Neural cell (in vitro differentiated cells): ENCODE data around the gene SERPINB2. TPM values are rescaled to one million over a fixed set of nuclear protein-coding genes. Genes with fewer than 3 reads are reported as not detected.

Source experiments
- H2AFZ ChIP-seq: fragments of 200-600, 300-800 bp; sonication (generic), shearing (Covaris generic); 2 replicates; pipeline ENCODE4 v1.6.0; 2014; ENCODE audit warnings: low read depth, mild to moderate bottlenecking, antibody characterized with exemption, low read length, moderate library complexity
- H3F3A ChIP-seq: fragments of 200-600 bp; shearing (Covaris generic); 2 replicates; pipeline ENCODE4 v1.6.1; 2016; ENCODE audit warnings: mild to moderate bottlenecking, moderate library complexity, mixed read lengths, antibody characterized with exemption, low read length; ENCODE audit not compliant: insufficient read depth, poor library complexity, severe bottlenecking
- H3K27ac ChIP-seq: fragments of 200-600, 300-800 bp; sonication (generic), shearing (Covaris generic); 2 replicates; pipeline ENCODE4 v1.5.1; 2014; ENCODE audit warnings: mild to moderate bottlenecking, low read length, moderate library complexity
- H3K27me3 ChIP-seq: fragments of 300-800, 200-600 bp; sonication (generic), shearing (Covaris generic); 2 replicates; pipeline ENCODE4 v1.6.0; 2014; ENCODE audit warnings: mild to moderate bottlenecking, low read depth, low read length, moderate library complexity; ENCODE audit not compliant: insufficient read depth
- H3K36me3 ChIP-seq: fragments of 300-800, 200-600 bp; sonication (generic), shearing (Covaris generic); 2 replicates; pipeline ENCODE4 v1.5.1; 2014; ENCODE audit warnings: mild to moderate bottlenecking, antibody characterized with exemption, low read length, moderate library complexity; ENCODE audit not compliant: insufficient read depth
- H3K4me2 ChIP-seq: fragments of 300-800, 200-600 bp; sonication (generic), shearing (Covaris generic); 2 replicates; pipeline ENCODE4 v1.6.0; 2014; ENCODE audit warnings: mild to moderate bottlenecking, low read length
- H3K4me3 ChIP-seq: fragments of 300-800, 200-600 bp; sonication (generic), shearing (Covaris generic); 2 replicates; pipeline ENCODE4 v1.5.1; 2014; ENCODE audit warnings: mild to moderate bottlenecking, low read length, moderate library complexity
- H3K79me2 ChIP-seq: fragments of 200-600 bp; shearing (Covaris generic); replicated peaks from 2 replicates; pipeline ENCODE4 v1.6.0; 2014; ENCODE audit warnings: mild to moderate bottlenecking, low read length, moderate library complexity; ENCODE audit not compliant: insufficient read depth
- H3K9ac ChIP-seq: fragments of 300-800, 200-600 bp; sonication (generic), shearing (Covaris generic); 2 replicates; pipeline ENCODE4 v1.6.1; 2016; ENCODE audit warnings: mild to moderate bottlenecking, low read length, mixed read lengths
- H3K9me2 ChIP-seq: fragments of 200-600 bp; shearing (Covaris generic); 2 replicates; pipeline ENCODE4 v1.6.1; 2016; ENCODE audit warnings: mild to moderate bottlenecking, low read length, mixed read lengths; ENCODE audit not compliant: insufficient read depth
- H3K9me3 ChIP-seq: fragments of 200-600, 300-800 bp; sonication (generic), shearing (Covaris generic); 2 replicates; pipeline ENCODE4 v1.6.1; 2016; ENCODE audit warnings: mild to moderate bottlenecking, mixed run types, low read length, moderate library complexity, mixed read lengths
- H4K20me1 ChIP-seq: fragments of 200-600 bp; shearing (Covaris generic); 2 replicates; pipeline ENCODE4 v1.6.1; 2016; ENCODE audit warnings: mild to moderate bottlenecking, mixed run types; ENCODE audit not compliant: insufficient read depth
- EP300 ChIP-seq: fragments of 450-650 bp; conservative IDR thresholded peaks from 2 replicates; pipeline ENCODE4 v1.6.1; 2014; ENCODE audit warnings: antibody characterized with exemption, mild to moderate bottlenecking, moderate library complexity; ENCODE audit not compliant: poor library complexity, severe bottlenecking
- EZH2 ChIP-seq: fragments of 200-600, 300-800 bp; shearing (Covaris generic), sonication (generic); IDR thresholded peaks from 2 replicates; pipeline ENCODE4 v1.6.1; 2014; ENCODE audit warnings: antibody characterized with exemption, low read length, borderline replicate concordance, mild to moderate bottlenecking; ENCODE audit not compliant: insufficient read depth, poor library complexity, severe bottlenecking
- MXI1 ChIP-seq: fragments of 450-650 bp; conservative IDR thresholded peaks from 2 replicates; pipeline ENCODE4 v1.6.1; 2014; ENCODE audit warnings: antibody characterized with exemption, mild to moderate bottlenecking; ENCODE audit not compliant: poor library complexity, severe bottlenecking
- POLR2AphosphoS5 ChIP-seq: IDR thresholded peaks from 2 replicates; pipeline ENCODE4 v1.6.1; 2012
- RAD21 ChIP-seq: fragments of 450-650 bp; conservative IDR thresholded peaks from 2 replicates; pipeline ENCODE4 v1.6.1; 2014; ENCODE audit warnings: antibody characterized with exemption, mild to moderate bottlenecking, moderate library complexity
- SMC3 ChIP-seq: fragments of 450-650 bp; conservative IDR thresholded peaks from 2 replicates; pipeline ENCODE4 v1.6.1; 2014; ENCODE audit warnings: antibody characterized with exemption, mild to moderate bottlenecking, moderate library complexity; ENCODE audit not compliant: poor library complexity
- TAF1 ChIP-seq: IDR thresholded peaks from 2 replicates; pipeline ENCODE4 v1.6.1; 2012; ENCODE audit warnings: low read depth
- polyA plus RNA-seq: library from polyadenylated mRNA; depleted of rRNA; stranded (reverse); fragments of >200 nt; gene quantifications from 2 replicates; pipeline ENCODE4 v1.2.3, GENCODE V29; 2014
- TF ChIP-seq, protein P1 (sequence below): fragments of 450-650 bp; IDR thresholded peaks from 2 replicates; pipeline ENCODE4 v1.5.1; 2014; ENCODE audit warnings: antibody characterized with exemption, mild to moderate bottlenecking, moderate library complexity; ENCODE audit not compliant: poor library complexity, severe bottlenecking
- TF ChIP-seq, protein P2 (sequence below): IDR thresholded peaks from 2 replicates; pipeline ENCODE4 v1.6.1; 2012; ENCODE audit warnings: borderline replicate concordance

The SERPINB2 gene
- polyA plus RNA-seq, 1 donor from 2014 or later = not detected

DNA sequence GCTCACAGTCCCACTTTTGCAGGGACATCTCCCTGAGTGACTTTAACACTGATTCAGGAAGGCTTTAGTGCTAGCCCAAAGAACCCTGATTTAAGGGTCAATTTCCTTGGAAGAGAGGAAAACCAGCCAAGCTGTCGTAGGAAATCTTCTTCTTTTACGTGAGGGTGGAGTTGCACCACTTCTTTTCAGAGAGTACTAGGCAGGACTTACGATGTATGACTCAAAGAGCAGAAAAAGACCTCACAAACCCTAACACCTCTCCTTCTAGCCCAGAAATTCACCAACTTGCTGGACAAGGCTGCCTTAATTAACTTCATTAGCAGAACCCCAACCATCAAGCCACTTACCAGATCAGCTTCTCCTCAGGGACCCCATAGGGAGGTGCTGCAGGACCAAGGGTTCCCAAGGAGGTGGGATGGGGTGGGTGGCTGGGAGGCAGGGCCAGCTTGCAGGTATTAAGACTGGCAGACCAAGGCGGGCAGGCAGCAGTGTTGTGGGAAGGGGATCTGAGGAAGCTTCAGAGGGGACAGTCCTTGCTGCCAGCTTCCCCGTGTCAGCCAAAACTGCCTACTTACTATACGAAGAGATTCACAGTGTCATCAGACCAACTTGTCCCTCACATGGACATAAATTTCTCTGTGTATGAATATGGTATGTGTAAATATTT is 6.7 kb downstream of the SERPINB2 start:
- Histone ChIP-seq H3K27me3 (no peaks in the 10 kb centered on the region), H3K4me2 (no peak overlapping the region), H2AFZ (no peak overlapping the region), H3K27ac (no peak overlapping the region), H3K9me2 (no peaks in the 10 kb centered on the region), H3K9ac (no peak overlapping the region), H3K79me2 (no peaks in the 10 kb centered on the region), H3K9me3 (no peaks in the 10 kb centered on the region), H3K36me3 (no peaks in the 10 kb centered on the region), H3K4me3 (no peak overlapping the region), H3F3A (no peaks in the 10 kb centered on the region), H4K20me1 (no peaks in the 10 kb centered on the region)
- TF ChIP-seq SMC3 (no peak), RAD21 (no peak), EZH2 (no peak), POLR2AphosphoS5 (no peak), EP300 (no peak), TAF1 (no peak)
- TF ChIP-seq, protein P1, sequence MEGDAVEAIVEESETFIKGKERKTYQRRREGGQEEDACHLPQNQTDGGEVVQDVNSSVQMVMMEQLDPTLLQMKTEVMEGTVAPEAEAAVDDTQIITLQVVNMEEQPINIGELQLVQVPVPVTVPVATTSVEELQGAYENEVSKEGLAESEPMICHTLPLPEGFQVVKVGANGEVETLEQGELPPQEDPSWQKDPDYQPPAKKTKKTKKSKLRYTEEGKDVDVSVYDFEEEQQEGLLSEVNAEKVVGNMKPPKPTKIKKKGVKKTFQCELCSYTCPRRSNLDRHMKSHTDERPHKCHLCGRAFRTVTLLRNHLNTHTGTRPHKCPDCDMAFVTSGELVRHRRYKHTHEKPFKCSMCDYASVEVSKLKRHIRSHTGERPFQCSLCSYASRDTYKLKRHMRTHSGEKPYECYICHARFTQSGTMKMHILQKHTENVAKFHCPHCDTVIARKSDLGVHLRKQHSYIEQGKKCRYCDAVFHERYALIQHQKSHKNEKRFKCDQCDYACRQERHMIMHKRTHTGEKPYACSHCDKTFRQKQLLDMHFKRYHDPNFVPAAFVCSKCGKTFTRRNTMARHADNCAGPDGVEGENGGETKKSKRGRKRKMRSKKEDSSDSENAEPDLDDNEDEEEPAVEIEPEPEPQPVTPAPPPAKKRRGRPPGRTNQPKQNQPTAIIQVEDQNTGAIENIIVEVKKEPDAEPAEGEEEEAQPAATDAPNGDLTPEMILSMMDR = no peak
- TF ChIP-seq, protein P2, sequence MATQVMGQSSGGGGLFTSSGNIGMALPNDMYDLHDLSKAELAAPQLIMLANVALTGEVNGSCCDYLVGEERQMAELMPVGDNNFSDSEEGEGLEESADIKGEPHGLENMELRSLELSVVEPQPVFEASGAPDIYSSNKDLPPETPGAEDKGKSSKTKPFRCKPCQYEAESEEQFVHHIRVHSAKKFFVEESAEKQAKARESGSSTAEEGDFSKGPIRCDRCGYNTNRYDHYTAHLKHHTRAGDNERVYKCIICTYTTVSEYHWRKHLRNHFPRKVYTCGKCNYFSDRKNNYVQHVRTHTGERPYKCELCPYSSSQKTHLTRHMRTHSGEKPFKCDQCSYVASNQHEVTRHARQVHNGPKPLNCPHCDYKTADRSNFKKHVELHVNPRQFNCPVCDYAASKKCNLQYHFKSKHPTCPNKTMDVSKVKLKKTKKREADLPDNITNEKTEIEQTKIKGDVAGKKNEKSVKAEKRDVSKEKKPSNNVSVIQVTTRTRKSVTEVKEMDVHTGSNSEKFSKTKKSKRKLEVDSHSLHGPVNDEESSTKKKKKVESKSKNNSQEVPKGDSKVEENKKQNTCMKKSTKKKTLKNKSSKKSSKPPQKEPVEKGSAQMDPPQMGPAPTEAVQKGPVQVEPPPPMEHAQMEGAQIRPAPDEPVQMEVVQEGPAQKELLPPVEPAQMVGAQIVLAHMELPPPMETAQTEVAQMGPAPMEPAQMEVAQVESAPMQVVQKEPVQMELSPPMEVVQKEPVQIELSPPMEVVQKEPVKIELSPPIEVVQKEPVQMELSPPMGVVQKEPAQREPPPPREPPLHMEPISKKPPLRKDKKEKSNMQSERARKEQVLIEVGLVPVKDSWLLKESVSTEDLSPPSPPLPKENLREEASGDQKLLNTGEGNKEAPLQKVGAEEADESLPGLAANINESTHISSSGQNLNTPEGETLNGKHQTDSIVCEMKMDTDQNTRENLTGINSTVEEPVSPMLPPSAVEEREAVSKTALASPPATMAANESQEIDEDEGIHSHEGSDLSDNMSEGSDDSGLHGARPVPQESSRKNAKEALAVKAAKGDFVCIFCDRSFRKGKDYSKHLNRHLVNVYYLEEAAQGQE = no peak

DNA sequence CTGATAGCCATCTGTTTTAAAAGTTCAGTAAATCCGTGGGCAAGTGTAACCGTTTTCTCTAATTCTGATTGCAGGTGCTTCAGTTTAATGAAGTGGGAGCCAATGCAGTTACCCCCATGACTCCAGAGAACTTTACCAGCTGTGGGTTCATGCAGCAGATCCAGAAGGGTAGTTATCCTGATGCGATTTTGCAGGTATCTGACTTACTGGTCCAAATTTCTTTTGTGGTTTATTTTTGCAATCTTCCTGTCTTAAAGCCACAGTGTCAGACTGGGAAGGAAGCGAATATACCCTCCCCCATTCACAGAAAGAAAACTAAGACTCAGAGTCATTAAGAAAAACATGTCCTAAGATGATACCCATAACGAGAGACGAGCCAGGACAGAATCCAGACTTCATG is 7.7 kb downstream of the SERPINB2 start:
- Histone ChIP-seq H3K4me3 (no peak overlapping the region), H3K9ac (no peak overlapping the region), H3K9me3 (no peaks in the 10 kb centered on the region), H3K9me2 (no peaks in the 10 kb centered on the region), H3K79me2 (no peaks in the 10 kb centered on the region), H3K4me2 (no peak overlapping the region), H3K27me3 (no peaks in the 10 kb centered on the region), H3K27ac (no peak overlapping the region), H2AFZ (no peak overlapping the region), H4K20me1 (no peaks in the 10 kb centered on the region), H3K36me3 (no peaks in the 10 kb centered on the region), H3F3A (no peaks in the 10 kb centered on the region)
- TF ChIP-seq, protein P2 = no peak
- no peak for TF ChIP-seq TAF1
- TF ChIP-seq EZH2 = no peak
- TF ChIP-seq, protein P1 = no peak
- TF ChIP-seq RAD21 = no peak
- no peak for TF ChIP-seq EP300
- no peak for TF ChIP-seq MXI1
- TF ChIP-seq SMC3 = no peak
- TF ChIP-seq POLR2AphosphoS5 = no peak
